Coronary artery (tissue), 2 donors: ENCODE results near the gene LDB3.
A peak's percentile ranks its signal among the peaks of the same experiment; 100 is the strongest.

Source experiments
- DNase-seq: peaks from one replicate; pipeline ENCODE4 v3.0.0-alpha.2; 2017; ENCODE audit warnings: low spot score
- H3K27ac ChIP-seq, 2 donors: fragments of 200-600 bp; sonication (generic); one replicate each; pipeline ENCODE4 v1.5.1; 2016 to 2019
- H3K4me3 ChIP-seq: fragments of 200-600 bp; sonication (generic); 2 replicates; pipeline ENCODE4 v1.5.1; 2016; ENCODE audit warnings: mild to moderate bottlenecking, moderate library complexity
- CTCF ChIP-seq: fragments of 200-600 bp; sonication (generic); IDR thresholded peaks from one replicate; pipeline ENCODE4 v1.5.1; 2019; ENCODE audit warnings: antibody characterized with exemption

The LDB3 gene

GRCh38 chr10:86705139-86705538 is 36.8 kb downstream of the LDB3 start:
- Histone ChIP-seq H3K27ac (no peak overlapping the region), H3K4me3 (no peak overlapping the region)
- TF ChIP-seq CTCF: no peak
- DNase-seq: no peak

GRCh38 chr10:86705905-86706304 is 37.6 kb downstream of the LDB3 start:
- Histone ChIP-seq H3K27ac (no peak overlapping the region), H3K4me3 (no peak overlapping the region)
- no peak for DNase-seq
- TF ChIP-seq CTCF: no peak

GRCh38 chr10:86706401-86706841 is 38.1 kb downstream of the LDB3 start:
- DNase-seq: no peak
- no peak for TF ChIP-seq CTCF
- Histone ChIP-seq H3K27ac (no peak overlapping the region), H3K4me3 (no peak overlapping the region)

GRCh38 chr10:86706977-86707376 is 38.7 kb downstream of the LDB3 start:
- DNase-seq: no peak
- no peak overlapping the region for H3K27ac ChIP-seq
- no peak for TF ChIP-seq CTCF
- H3K4me3 ChIP-seq: no peak overlapping the region

- no peak for DNase-seq
- Histone ChIP-seq H3K4me3 (no peak overlapping the region), H3K27ac (peak overlapping the region in 1 of 2 donors; percentile 49)
- no peak for TF ChIP-seq CTCF
These were observed 39.2 kb downstream of the LDB3 start for GRCh38 chr10:86707505-86707904.

GRCh38 chr10:86708068-86708782 is 39.9 kb downstream of the LDB3 start:
- H3K27ac ChIP-seq: peak overlapping the region in 1 of 2 donors; percentile 24
- peak; percentile 72 for DNase-seq
- no peak overlapping the region for H3K4me3 ChIP-seq
- TF ChIP-seq CTCF: no peak

GRCh38 chr10:86708783-86709380 is 40.6 kb downstream of the LDB3 start:
- H3K4me3 ChIP-seq: no peak overlapping the region
- peak overlapping the region in 1 of 2 donors; percentile 24 for H3K27ac ChIP-seq
- no peak for DNase-seq
- no peak for TF ChIP-seq CTCF
